Pancreas (tissue), 10 donors: ENCODE results near the gene HTT. TPM values are rescaled to one million over a fixed set of nuclear protein-coding genes. Genes with fewer than 3 reads are reported as not detected.
"Not testable (repeated sequence)": the region's sequence is repeated elsewhere in the genome, so short reads cannot be mapped to it uniquely, and the experiment has no call there.

ENCODE experiments used
- ATAC-seq, 4 donors: fragments of 200-7000 bp; cut with Tn5 transposase; one replicate each; pipeline versions ENCODE4 v1.8.0 to v1.9.1; 2020; ENCODE audit warnings: mild to moderate bottlenecking in 4 of 4, moderate library complexity in 4 of 4
- DNase-seq, 6 donors: peaks; one replicate each; pipeline ENCODE4 v3.0.0-alpha.2; 2020
- FAIRE-seq: peaks from 2 replicates; lab custom pipeline; 2012; peaks lifted over from hg19 to GRCh38; lab: Jason Lieb, UNC
- H3K27ac ChIP-seq, 4 donors: fragments of 200-600 bp; sonication (generic); 1 replicate in 3 of 4; 2 replicates in 1 of 4; pipeline versions ENCODE4 v1.5.0 to v1.8.0; 2020
- H3K27me3 ChIP-seq, 4 donors: fragments of 200-600 bp; one replicate each; pipeline ENCODE4 v1.8.0; 2021
- H3K36me3 ChIP-seq, 3 donors: fragments of 200-600 bp; sonication (generic) in 1 of 3; one replicate each; pipeline versions ENCODE4 v1.5.0 to v1.8.0; 2020 to 2021
- H3K4me1 ChIP-seq, 3 donors: fragments of 200-600 bp; one replicate each; pipeline ENCODE4 v1.8.0; 2021
- H3K4me3 ChIP-seq, 4 donors: fragments of 200-600 bp; sonication (generic) in 2 of 4; one replicate each; pipeline versions ENCODE4 v1.5.0 to v1.8.0; 2020 to 2021
- H3K9me3 ChIP-seq, 4 donors: fragments of 200-600 bp; one replicate each; pipeline ENCODE4 v1.8.0; 2021
- CTCF ChIP-seq, 4 donors: fragments of 200-600 bp; sonication (generic) in 3 of 4; IDR thresholded peaks; one replicate each; pipeline versions ENCODE4 v1.5.0 to v1.8.0; 2021; ENCODE audit warnings: antibody characterized with exemption in 4 of 4
- WGBS, 2 donors: extraction: QIAGEN DNeasy Blood & Tissue Kit; methylation state at CpG; one replicate each; pipeline ENCODE4 v1.1.7; 2013; 5-methylcytosine and 5-hydroxymethylcytosine counted together
- intact Hi-C, 3 donors: fragments of 100-400 bp; cut with DNase I; formaldehyde crosslinking; loops; one replicate each; pipeline versions ENCODE4 v1.11.1 to v1.14.2; 2022
- polyA plus RNA-seq, 2 donors: library from polyadenylated mRNA; stranded (reverse); fragments of 200-250 nt; gene quantifications; one replicate each; pipeline ENCODE4 v1.2.3, GENCODE V29; 2013
- total RNA-seq, 6 donors: library from RNA; stranded (reverse); fragmentation: NEBNext Ultra II Directional in 4 of 6; extraction: Animal tissue kit (Norgen Biotek cat#: 25700) in 4 of 6; gene quantifications; one replicate each; pipeline versions ENCODE4 v1.2.1 to v1.2.4, GENCODE V29; 2021 to 2023
- donor health status: healthy with polysubstance abuse.
- donor health status: DM: no; HTN: no; CAD: no; lungs with moderate emphysema.
- donor health status: DM: no; HTN: no; CAD: no.
- donor health status: control.
- donor health status: control.
- donor health status: Bipolar disorder and iron deficiency.
- donor health status: DM: yes; HTN: yes; CAD: no.
- donor health status: DM: no; HTN: no; CAD: no.
- donor health status: DM: no; HTN: no; CAD: no.
- donor health status: DM: yes; HTN: yes; CAD: no.

The HTT gene
- total and polyA plus RNA-seq, 8 donors, result 23.1 to 55.2 (median 42.7) TPM

GRCh38 chr4:3087115-3087797 lies 12.8 kb downstream of the HTT start:
- Histone ChIP-seq H3K27me3 (no peaks in the 10 kb centered on the region), H3K36me3 (peaks cover 0 to 6% (median 0%) of the 10 kb centered on the region in 3 donors), H3K4me3 (no peak overlapping the region), H3K9me3 (no peaks in the 10 kb centered on the region), H3K27ac (no peak overlapping the region), H3K4me1 (no peaks in the 10 kb centered on the region)
- intact Hi-C loops, result no loop called here
- TF ChIP-seq CTCF (IDR thresholded peaks at IDR 0.05), result no peak
- DNase-seq (no peak), ATAC-seq (no peak), FAIRE-seq (no peak)
- WGBS, 2 donors, result 74 to 77% methylated on average over 4 of the region's 4 CpGs

- DNase-seq, result no peak
- no peaks in the 10 kb centered on the region for H3K9me3 ChIP-seq
- H3K27me3 ChIP-seq, result no peaks in the 10 kb centered on the region
- H3K4me1 ChIP-seq, result no peaks in the 10 kb centered on the region
- ATAC-seq, result no peak
- intact Hi-C loops, result no loop called here
- TF ChIP-seq CTCF (IDR thresholded peaks at IDR 0.05), result no peak
- FAIRE-seq, result no peak
- no peak overlapping the region for H3K27ac ChIP-seq
- peaks cover 0 to 6% (median 0%) of the 10 kb centered on the region in 3 donors for H3K36me3 ChIP-seq
- H3K4me3 ChIP-seq, result no peak overlapping the region
- WGBS, 2 donors, result 34 to 39% methylated on average over 5 of the region's 5 CpGs
Observed at GRCh38 chr4:3091464-3091863, 17.0 kb downstream of the HTT start.

- ATAC-seq, result not testable (repeated sequence)
Observed at GRCh38 chr4:3094701-3095100, 20.2 kb downstream of the HTT start.

GRCh38 chr4:3096202-3096601 lies 21.7 kb downstream of the HTT start:
- WGBS, 2 donors, result 95 to 97% methylated on average over 3 of the region's 3 CpGs
- FAIRE-seq, result no peak
- peaks cover 0 to 3% (median 0%) of the 10 kb centered on the region in 3 donors for H3K36me3 ChIP-seq
- no peaks in the 10 kb centered on the region for H3K4me1 ChIP-seq
- H3K4me3 ChIP-seq, result no peak overlapping the region
- no peak for TF ChIP-seq CTCF (IDR thresholded peaks at IDR 0.05)
- H3K27ac ChIP-seq, result no peak overlapping the region
- no peaks in the 10 kb centered on the region for H3K27me3 ChIP-seq
- intact Hi-C loops, result no loop called here
- H3K9me3 ChIP-seq, result no peaks in the 10 kb centered on the region
- ATAC-seq, result no peak
- DNase-seq, result no peak

More at GRCh38 chr4:3094701-3095100, 20.2 kb downstream of the HTT start:
- WGBS, 2 donors, result 98 to 100% methylated on average over 7 to 28 of the region's 28 CpGs
- H3K4me3 ChIP-seq, H3K4me1 ChIP-seq, DNase-seq, FAIRE-seq, H3K27me3 ChIP-seq, intact Hi-C loops, H3K9me3 ChIP-seq, H3K27ac ChIP-seq, H3K36me3 ChIP-seq: not testable (repeated sequence)

- TF ChIP-seq CTCF (IDR thresholded peaks at IDR 0.05), result no peak
- H3K4me1 ChIP-seq, result no peaks in the 10 kb centered on the region
- ATAC-seq (no peak), DNase-seq (no peak), FAIRE-seq (no peak)
- no peak overlapping the region for H3K4me3 ChIP-seq
- H3K27me3 ChIP-seq, result no peaks in the 10 kb centered on the region
- 87 to 89% methylated on average over 2 of the region's 2 CpGs for WGBS, 2 donors
- H3K27ac ChIP-seq, result no peak overlapping the region
- H3K9me3 ChIP-seq, result no peaks in the 10 kb centered on the region
- peaks cover 0 to 3% (median 0%) of the 10 kb centered on the region in 3 donors for H3K36me3 ChIP-seq
- intact Hi-C loops, result no loop called here
Observed at GRCh38 chr4:3098346-3098745, 23.9 kb downstream of the HTT start.
